Ishikawa (cell line): ENCODE data around the gene NPC1.

Experiments
- EP300 ChIP-seq: IDR thresholded peaks from 2 replicates; pipeline ENCODE4 v1.6.1; 2012; ENCODE audit warnings: borderline replicate concordance
- RAD21 ChIP-seq: IDR thresholded peaks from 2 replicates; pipeline ENCODE4 v1.6.1; 2012; ENCODE audit warnings: low read depth
- REST ChIP-seq: IDR thresholded peaks from 2 replicates; pipeline ENCODE4 v1.6.1; 2012; ENCODE audit warnings: low read depth, mild to moderate bottlenecking
- TCF12 ChIP-seq: IDR thresholded peaks from 2 replicates; pipeline ENCODE4 v1.6.1; 2012; ENCODE audit warnings: low read depth
- TEAD4 ChIP-seq: IDR thresholded peaks from 2 replicates; pipeline ENCODE4 v1.6.1; 2012
- YY1 ChIP-seq: IDR thresholded peaks from 2 replicates; pipeline ENCODE4 v1.6.1; 2012; ENCODE audit warnings: low read depth

GRCh38 chr18:23584019-23584983 is 2.0 kb downstream of the NPC1 start:
- TF ChIP-seq EP300 (no peak), REST (no peak), TEAD4 (no peak), YY1 (no peak), RAD21 (no peak), TCF12 (no peak)
